Measurements from ENCODE around the gene RAB44.
"Not testable (repeated sequence)": the region's sequence is repeated elsewhere in the genome, so short reads cannot be mapped to it uniquely, and the experiment has no call there.

Gene RAB44, protein sequence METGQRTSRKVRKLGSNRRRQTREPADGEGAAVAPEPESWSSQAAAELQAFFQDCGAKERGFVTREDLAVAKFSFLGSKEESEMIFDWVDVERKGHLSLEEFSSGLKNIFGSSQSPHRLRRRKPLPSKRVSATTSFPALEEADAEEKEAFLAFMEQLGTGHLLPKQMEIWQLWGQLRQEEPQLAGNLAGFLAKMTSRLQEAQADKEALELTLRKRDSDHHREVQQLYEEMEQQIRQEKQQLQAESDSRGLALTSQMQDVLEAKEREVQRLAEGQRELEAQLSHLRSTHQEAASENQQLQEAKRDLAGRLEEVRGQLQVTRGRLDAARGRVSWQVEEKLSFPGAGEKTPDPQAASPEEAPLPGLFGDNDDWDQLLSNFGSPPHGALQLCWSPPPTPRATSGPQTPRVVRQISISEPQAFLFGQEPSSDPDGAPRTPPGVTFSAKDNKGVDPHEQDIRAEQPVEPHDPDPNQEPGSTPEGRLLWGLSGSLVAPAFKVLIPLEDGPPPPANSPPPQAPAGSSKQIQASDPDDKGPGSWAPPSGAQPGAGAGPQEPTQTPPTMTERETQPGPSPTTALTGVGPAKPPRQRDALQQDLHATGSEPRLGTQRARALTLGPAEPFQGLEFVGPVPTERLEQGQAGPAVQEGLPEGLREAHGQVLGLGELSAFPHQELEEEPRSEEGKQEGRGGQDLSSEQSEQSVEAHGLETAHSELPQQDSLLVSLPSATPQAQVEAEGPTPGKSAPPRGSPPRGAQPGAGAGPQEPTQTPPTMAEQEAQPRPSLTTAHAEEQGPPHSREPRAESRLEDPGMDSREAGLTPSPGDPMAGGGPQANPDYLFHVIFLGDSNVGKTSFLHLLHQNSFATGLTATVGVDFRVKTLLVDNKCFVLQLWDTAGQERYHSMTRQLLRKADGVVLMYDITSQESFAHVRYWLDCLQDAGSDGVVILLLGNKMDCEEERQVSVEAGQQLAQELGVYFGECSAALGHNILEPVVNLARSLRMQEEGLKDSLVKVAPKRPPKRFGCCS

DNA sequence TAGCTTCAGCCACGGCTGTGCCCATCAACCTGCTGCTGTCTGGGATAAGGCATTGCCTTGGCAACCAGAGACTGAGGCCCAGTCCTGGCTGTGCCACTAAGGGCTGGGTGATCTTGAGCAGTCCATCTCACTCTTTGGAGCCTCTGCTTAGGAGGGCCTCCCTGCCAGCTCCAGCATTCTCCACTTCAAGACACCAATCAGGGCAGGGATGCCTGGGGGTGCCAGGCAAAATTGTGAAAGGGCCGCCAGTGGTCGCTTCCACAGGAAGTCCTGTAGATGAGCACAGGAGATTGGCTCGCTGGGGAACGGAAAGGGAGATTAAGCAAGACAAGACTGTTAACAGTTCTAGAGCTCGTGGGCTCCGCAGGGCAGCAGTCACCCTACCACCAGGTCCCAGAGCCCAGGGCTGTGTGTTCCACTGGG, at the start of gene RAB44:
Gene RAB44, plus strand, starts transcription at position 346 of the 423 bp plus-strand sequence. CDS start 6,410 bp downstream, outside the sequence.
- no peak for DNase-seq

DNA sequence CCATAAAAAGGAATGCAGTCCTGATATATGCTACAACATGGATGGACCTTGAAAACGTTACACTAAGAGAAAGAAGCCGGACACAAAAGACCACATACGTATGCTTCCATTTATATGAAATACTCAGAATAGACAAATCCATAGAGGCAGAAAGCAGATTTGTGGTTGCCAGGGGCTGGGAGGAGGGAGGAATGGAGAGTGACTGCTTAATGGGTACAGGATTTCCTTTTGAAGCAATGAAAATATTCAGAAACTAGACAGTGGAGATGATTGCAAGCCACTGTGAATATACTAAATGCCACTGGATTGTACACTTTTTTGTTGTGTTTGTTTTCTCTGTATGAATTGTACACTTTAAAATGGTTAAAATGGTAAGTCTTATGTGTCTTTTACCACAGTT, 48.5 kb upstream of the RAB44 start:
- no peak for DNase-seq

DNA sequence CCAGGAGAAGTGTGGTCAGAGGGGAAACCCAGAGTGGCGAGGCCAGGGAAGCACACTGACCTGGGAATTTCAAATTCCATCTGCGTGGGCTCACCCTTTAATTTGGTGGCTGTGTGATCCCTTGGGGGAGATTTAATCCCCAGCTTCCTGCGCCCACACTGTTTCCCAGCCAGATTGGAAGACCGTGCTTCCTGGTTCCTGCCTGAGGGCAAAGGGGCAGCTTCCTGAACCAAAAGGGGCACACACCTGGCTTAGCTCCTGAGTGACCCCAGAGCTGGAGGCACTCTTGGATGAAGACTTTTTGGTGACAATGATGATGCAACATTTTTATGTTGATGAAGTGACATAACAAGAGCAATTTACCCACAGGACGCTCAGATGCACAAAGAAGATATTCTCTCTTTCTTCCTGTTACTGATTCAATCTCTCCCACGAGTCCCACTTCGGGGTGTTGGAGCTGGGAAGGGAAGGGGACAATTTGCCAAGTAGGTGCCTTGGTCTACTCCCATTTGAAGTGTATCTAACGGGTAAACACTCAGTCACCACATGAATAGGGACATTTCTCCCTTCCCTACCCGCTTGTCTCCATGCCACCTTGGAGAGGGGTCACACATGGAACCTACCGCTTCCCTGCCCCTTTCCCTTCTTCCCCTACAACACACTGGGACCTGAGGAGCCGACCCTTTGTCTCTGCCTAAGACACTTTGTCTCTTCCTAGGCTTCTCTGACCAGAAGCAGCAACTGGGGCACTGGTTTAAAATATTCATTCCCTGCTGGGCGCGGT, 47.7 kb upstream of the RAB44 start:
- no peak for DNase-seq

DNA sequence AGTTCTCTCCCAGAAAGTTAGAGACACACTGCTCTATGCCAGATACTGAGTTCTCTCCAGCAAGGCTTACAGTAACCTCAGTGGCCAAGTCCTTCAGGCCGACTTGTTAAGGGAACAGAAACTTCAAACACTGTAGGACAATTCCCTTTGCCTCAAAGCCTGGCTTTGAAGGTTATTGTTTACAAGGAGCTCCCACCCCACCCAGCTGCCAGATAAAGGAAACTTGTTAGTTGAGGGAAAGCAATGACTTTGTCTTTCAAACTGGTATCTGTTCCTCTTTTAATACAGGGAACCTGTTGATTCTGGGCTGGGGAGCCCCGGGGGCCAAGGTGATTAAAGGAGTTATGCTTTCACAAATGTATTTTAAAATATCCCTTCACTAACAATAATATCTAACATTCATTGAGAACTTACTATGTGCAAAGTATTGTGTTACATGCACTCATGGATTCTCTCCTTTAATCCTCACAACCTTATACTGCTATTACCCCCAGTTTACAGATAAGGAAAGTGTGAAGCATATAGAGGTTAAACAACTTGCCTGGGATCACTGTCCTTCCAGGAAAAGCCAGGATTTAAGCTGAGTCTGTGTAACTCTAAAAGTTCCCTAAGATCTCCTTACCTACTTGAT, 46.7 kb upstream of the RAB44 start:
- no peak for DNase-seq

DNA sequence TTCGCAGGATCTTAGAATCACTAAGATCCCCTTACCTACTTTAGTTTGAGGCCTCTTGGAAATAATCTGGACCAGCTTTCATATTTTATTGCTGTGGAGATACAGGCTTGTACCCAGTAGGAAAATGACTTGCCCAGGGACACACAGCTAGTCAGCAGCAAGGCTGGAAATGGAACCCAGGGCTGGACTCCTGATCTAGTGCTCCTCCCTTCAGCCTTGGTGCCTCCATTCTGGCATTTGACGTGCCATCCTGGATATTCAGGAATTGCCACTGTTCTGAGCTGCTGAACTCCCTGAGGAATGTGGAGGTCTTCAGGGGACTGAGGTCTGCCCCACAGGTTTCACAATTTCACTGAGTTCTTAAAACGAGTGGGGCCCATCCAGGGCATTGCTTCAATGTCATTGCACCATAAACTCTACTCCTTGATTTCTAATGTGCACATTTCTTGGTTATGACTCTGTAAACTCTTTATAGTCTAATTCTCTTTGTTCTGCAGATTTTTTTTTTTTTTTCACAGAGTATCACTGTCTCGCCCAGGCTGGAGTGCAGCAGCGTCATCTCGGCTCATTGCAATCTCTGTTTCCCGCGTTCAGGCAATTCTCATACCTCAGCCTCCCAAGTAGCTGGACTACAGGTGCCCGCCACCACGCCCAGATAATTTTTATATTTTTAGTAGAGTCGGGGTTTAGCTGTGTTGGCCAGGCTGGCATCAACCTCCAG, 45.8 kb upstream of the RAB44 start:
- no peak for DNase-seq

DNA sequence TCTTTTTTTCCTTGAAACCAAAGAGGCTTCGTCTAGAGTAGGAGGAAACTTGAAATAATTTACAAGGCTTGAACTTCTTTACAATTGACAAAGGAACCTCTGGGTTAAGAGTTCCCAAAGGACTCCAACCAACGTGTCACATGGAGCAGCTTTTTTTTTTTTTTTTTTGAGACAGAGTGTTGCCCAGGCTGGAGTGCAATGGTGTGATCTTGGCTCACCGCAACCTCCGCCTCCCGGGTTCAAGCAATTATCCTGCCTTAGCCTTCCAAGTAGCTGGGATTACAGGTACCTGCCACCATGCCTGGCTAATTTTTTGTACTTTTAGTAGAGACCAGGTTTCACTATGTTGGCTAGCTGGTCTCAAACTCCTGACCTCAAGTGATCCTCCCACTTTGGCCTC, 43.2 kb upstream of the RAB44 start:
- not testable (repeated sequence) for DNase-seq

DNA sequence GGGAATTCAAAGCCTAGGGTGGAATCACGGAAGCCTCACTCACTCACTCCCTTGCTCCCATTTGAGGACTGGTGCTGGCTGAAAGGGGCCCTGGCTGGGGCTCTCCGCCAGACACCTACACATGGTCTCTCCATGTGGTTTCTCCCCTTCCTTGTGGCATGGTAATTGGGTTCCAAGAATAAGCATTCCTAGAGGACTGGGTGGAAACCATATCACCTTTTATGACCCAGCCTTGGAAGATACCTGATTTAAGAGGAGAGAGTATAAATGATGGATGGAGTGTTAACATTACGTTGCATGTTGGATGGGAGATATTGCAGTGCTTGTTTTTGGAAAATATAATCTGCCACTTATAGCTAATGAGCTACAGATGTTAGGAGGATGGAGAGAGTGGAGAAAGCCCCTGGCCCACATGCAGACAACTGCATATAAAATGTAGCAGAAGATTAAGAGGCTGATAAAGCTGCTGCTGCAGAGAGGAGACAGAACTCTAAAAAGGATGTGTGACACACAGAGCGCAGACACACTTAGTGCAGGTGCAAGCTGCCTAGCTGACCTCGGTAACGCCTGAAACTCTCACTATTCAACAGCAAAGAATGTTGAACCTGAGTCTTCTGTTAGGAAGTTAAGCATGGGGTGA, 42.4 kb upstream of the RAB44 start:
- no peak for DNase-seq

DNA sequence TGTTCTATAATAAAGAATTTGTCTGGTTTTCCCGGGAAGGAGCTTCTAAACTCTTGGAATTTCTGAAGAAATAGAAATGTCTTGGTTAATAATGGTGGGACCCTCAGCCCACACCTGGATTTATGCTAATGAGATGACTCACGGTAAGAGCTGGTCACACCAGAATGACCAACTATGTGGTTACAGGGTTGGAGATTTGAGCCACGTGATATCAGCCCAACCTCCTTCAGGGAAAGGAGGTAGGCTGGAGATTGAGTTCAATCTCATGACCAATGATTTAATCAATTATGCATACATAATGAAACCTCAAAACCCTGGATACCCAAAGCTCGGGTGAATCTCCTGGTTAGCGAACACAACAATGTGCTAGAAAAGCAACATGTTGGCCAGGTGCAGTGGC, 41.2 kb upstream of the RAB44 start:
- DNase-seq, result no peak

DNA sequence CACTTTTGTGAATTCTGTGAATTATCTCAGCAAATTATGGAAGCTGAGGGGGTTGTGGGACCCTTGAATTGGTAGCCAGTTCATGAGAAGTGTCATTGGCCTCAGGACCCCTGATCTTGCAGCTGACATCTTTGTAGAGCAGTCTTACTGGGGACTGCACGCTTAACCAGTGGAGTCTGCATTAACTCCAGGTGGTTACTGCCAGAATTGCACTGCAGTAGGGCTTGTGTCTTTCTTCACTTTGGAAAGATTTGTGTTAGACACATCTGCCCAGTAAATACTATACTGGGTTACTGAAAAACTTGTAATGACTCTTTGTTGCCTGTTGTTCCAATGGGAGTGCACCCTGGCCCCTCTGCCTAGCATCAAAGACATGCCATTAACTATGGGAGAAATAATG, 40.4 kb upstream of the RAB44 start:
- DNase-seq, result no peak

DNA sequence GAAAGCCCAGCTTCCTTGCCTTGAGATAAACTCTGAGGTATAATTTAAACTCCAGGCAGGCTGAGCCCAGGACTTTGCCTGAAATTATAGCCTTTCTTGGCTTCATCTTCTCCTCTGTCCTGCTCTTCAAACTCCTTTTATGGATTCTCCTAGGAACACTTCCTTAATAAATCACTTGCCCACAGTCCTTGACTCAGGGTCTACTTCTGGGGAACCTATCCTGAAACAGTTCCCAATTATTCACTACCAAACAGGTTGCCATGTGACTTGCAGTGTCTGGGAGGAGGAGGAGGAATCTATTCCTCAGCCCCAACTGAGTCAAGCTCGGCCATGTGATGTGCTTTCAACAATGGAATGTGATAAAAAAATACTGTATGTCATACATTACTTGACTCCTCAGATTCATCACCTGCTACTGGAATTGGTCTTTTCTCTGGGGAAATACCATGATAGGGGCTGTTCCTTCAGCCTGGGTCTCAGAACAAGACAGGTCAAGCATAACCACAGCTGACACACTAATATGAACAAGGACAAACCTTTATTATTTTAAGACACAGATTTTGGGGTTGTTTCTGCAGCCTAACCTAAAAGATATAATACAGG, 39.6 kb upstream of the RAB44 start:
- DNase-seq, result no peak

DNA sequence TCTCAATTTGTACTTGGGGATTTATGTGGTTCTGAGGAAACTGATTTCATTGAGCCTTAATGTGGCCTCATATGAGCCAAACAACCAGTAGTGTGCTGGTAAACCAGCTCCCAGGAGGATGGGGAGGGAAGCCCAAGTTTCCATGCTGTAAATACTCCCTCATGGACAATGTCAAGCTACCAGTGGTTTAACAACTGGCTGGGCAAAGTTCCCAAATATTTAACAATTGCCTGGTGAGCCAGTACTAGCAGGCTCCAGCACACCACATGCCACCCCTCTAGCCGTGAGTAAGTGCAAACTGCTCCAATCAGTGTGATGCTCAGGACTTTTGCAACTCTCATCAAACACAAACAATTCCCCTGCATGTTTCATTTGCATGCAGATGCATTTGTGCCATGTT, 38.4 kb upstream of the RAB44 start:
- DNase-seq, result no peak

DNA sequence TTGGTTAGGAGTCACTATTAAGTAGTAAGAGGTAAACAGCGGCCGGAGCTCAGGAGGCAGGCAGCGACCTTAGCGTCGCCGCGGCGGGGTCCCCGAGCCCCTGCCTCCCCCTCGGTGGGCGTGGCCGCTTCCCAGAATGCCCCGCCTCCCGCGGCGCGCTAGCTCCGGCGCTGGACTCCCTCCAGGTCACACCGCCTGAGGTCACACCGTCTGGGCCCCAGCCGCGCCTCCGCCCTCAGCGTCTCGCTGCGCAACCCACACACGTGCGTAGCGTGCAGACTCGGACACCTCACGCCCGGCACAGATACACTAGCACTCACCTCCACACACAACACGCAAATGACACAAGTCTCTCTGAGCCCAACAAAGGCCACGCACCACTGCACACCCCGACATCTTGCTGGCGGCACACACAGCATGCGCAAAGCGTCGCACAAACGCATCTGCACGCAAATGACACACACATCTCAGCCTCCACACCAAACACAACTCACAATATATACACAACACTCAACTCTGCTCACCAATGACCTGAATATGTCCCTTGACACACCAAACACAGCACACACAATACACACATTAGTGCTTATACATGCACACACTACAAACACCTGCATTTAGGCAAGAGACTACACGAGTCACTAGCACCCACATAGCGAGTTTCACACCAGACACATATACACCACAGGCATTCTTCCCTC, 36.7 kb upstream of the RAB44 start:
- no peak for DNase-seq

DNA sequence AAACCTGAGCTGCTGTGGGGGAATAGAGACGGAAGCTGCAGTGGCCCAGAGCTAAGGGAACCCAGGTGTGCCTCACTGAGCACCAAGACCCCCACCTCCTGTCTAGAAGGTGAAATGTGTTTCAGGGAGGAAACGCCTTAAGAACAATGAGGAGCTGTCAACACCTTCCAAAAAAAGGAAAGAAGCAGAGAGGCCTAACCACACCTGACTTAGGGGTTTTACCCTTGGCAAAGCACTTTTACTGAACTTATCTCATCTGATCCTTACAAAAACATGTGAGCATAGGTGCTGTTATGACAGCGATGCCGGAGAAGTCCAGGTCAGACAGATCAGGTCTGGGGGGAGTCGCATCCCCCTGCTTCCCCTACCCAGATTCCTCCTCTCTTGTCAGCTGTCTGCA, 35.2 kb upstream of the RAB44 start:
- no peak for DNase-seq

DNA sequence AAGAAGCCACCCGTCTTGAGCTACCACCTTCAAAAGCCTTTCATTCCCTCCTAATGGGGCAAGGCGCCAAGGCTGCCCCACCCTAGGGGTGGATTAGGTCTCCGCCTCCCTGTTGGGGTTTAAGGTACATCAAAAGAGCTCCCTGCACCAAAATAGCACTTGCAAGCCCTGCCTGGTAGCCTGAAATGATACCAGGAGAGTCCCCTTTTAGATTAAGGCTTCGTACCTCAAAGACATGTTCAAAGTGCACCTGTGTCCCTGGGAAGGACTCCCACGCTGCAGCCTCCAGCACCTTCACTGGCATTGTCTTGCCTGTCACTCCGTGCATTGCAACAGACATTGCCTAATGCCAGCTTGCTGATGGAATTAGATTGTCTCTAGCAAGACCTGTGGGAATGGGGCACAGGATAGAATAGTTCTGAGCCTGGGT, 34.8 kb upstream of the RAB44 start:
- DNase-seq, result no peak

DNA sequence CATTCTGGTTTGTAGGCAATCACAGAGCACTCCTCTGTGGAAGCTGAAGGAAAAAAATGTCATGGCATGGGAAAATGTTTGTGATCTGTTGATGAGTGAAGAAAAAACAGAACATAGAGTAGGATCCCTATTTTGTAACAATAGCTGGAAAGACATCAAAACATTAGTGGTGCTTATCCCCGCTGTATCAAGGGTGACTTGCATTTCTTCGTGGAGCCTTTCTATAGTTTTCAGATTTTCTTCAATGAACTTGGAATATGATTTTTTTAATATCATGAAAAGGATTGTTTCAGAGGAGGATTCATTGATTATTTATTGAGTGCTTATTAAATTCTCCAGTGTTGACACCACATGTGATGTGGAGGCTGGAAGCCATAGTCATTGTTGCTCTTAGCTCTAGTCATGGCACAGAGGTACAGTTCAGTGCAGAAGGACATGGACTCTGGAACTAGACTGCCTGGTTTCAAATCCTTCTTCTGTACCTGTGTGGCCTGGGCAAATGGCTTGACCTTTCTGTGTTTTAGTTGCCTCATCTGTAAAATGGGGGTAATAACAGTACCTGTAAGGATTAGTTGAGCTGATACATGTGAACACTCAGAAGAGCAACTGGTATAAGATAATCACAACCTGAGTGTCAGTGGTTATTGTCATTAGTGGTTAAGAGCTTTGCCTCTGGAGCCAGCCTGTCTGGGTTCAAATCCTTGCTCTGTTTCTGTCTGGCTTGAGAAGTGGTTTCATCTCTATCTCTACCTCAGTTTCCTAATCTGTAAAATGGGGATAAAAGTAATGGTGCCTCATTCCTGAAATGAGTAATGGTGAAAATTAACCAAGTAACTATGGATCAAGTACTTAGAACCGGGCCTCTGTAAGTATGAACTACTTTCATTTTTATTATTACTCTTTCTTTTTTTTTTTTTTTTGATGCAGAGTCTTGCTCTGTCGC, 33.9 kb upstream of the RAB44 start:
- DNase-seq, result no peak

DNA sequence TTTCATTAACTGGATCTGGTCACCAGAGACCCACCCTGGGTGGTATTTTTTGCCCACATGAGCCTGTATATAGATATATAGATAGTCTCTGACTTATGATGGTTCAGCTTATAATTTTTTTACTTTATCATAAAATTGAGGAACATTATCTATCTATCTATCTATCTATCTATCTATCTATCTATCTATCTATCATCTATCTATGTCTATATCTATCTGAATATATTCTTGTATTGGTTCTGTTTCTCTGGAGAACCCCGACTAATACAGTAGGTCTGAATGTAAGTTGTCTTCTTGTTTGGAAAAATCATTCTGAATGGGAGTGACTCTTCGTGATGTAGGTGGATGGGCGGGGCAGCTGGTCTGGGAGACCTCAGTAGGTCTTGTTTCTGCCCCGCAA, 32.4 kb upstream of the RAB44 start:
- DNase-seq, result no peak

DNA sequence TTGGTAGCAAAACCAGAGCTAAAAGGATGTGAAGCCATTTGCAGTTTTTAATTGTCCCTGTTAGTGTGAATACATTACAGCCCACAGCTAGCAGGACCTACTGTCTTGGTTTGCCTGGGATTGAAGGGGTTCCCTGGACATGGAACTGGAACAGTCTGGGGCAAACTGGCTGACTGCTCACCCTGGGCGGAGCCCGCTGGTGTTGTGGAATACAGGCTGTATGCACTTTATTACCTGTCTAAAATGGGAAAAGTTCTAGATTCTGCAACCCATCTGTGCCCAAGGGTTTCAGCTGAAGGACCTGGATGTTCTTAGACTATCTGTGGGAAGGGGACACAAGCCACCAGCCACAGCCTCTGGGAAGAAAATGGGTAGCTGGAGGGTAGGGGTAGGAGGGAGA, 31.3 kb upstream of the RAB44 start:
- DNase-seq, result no peak

DNA sequence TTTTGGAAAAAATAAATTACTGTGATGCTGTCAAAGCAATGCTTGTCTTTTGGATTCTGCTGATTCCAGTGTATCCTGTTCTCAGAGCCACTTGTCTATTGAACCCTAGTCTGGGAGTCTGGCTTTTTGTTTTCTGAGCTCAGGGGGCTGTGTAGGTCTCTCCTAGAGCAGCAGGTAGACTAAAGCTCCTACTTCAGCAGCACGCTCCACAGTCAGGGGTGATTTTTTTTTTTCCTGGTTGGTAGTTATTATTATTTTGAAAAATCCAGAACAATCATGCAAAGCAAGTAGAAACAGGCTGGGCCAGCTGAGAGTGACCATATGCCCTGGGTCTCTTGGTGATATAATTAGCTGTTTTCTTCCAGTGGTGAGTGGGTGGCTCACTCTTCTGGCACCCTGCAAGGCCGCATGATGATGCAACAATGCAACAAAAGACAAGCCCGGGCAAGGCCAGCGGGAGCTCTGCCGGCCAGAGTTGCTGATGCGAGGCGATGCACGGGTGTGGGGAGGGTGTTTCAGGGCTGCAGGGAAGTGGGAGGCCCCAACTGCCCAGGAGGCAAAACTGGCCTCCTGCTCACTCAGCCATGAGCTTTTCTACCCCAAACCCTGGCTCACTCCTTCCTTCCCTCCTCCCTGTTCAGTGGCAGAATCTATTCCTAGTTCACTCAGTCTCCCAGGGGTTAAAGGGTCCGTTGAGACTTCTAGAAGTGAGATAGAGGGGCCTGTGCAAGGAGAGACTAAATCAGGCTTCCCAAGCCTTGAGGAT, 30.6 kb upstream of the RAB44 start:
- peak; percentile 78 for DNase-seq

Data from NCI-H748 treated with DMSO at 0.1 percent for 48 hours (cell line).